NB4 (cell line): ENCODE results near the gene PAK6.

ENCODE experiments used
- CTCF ChIP-seq: IDR thresholded peaks from one replicate; pipeline ENCODE4 v1.5.1; 2012; ENCODE audit warnings: low read depth, low read length
- MYC ChIP-seq: IDR thresholded peaks from 2 replicates; pipeline ENCODE4 v1.6.1; 2011; ENCODE audit warnings: low read depth, low read length
- POLR2A ChIP-seq: IDR thresholded peaks from 2 replicates; pipeline ENCODE4 v1.6.1; 2011; ENCODE audit warnings: mild to moderate bottlenecking; ENCODE audit not compliant: insufficient read length; ENCODE audit errors: extremely low read depth

- TF ChIP-seq CTCF (no peak), POLR2A (no peak), MYC (no peak)
Observed at GRCh38 chr15:40253167-40253790, 14.4 kb downstream of the PAK6 start.
